Measurements from ENCODE around the gene S100A11. TPM values are rescaled to one million over a fixed set of nuclear protein-coding genes. Genes with fewer than 3 reads are reported as not detected.

Gene S100A11
- total RNA-seq, 1 experiment from 2014 or later: 126 TPM

- TF ChIP-seq ZNF281 (CRISPR knock-in tag; IDR thresholded peaks at IDR 0.05) (no peak), FOXK1 (CRISPR knock-in tag; IDR thresholded peaks at IDR 0.05) (no peak), E2F4 (CRISPR knock-in tag; IDR thresholded peaks at IDR 0.05; ENCODE audit: borderline replicate concordance, low read depth) (no peak), ZNF317 (CRISPR knock-in tag; IDR thresholded peaks at IDR 0.05; ENCODE audit: borderline replicate concordance, low read depth) (no peak), ERG (CRISPR knock-in tag; IDR thresholded peaks at IDR 0.05) (no peak), EMX1 (CRISPR knock-in tag; IDR thresholded peaks at IDR 0.05) (no peak), ZNF121 (CRISPR knock-in tag; IDR thresholded peaks at IDR 0.05) (no peak), FOXP4 (CRISPR knock-in tag; IDR thresholded peaks at IDR 0.05) (no peak)
Observed at GRCh38 chr1:151985768-151986167, 51.0 kb downstream of the S100A11 start (continued).

GRCh38 chr1:151985270-151985669 is 51.5 kb downstream of the S100A11 start:
- POLR2A ChIA-PET: no interaction called here
- Mint-ChIP-seq H3K9me3 (no peaks in the 10 kb centered on the region), H3K27me3 (ENCODE audit: low read depth) (no peaks in the 10 kb centered on the region), H3K4me1 (peaks cover 34% of the 10 kb centered on the region), H3K36me3 (peaks cover 41% of the 10 kb centered on the region), H3K27ac (no peak overlapping the region), H3K4me3 (no peak overlapping the region)
- CTCF ChIA-PET: interaction anchor here (0.5 to 1.2 kb wide), 2 partner anchors 11 to 28 kb away, joined by 4 read pairs; no protein-coding TSS in a partner anchor
- no peak for DNase-seq (ENCODE audit: low spot score)
- no peak for ATAC-seq
- TF ChIP-seq ATF2 (CRISPR knock-in tag; IDR thresholded peaks at IDR 0.05; ENCODE audit: borderline replicate concordance, low read depth) (no peak), ZNF263 (CRISPR knock-in tag; IDR thresholded peaks at IDR 0.05; ENCODE audit: low read depth) (no peak), IRF2 (CRISPR knock-in tag; IDR thresholded peaks at IDR 0.05; ENCODE audit: borderline replicate concordance, low read depth) (no peak), ZNF281 (CRISPR knock-in tag; IDR thresholded peaks at IDR 0.05) (no peak), FOXK1 (CRISPR knock-in tag; IDR thresholded peaks at IDR 0.05) (no peak), NR2C2 (CRISPR knock-in tag; IDR thresholded peaks at IDR 0.05) (no peak), SMAD3 (CRISPR knock-in tag; IDR thresholded peaks at IDR 0.05; ENCODE audit: borderline replicate concordance) (no peak), ZNF317 (CRISPR knock-in tag; IDR thresholded peaks at IDR 0.05; ENCODE audit: borderline replicate concordance, low read depth) (no peak), ERG (CRISPR knock-in tag; IDR thresholded peaks at IDR 0.05) (no peak), FOXJ3 (CRISPR knock-in tag; IDR thresholded peaks at IDR 0.05; ENCODE audit: borderline replicate concordance) (no peak), CDX4 (CRISPR knock-in tag; IDR thresholded peaks at IDR 0.05; ENCODE audit: borderline replicate concordance) (no peak), FOXP4 (CRISPR knock-in tag; IDR thresholded peaks at IDR 0.05) (no peak), ZMAT4 (CRISPR knock-in tag; IDR thresholded peaks at IDR 0.05) (no peak)
